HEK293T (cell line): Measurements from ENCODE around the gene GALNT5.

ENCODE experiments used
- ARNT ChIP-seq: fragments of 450-650 bp; IDR thresholded peaks from 2 replicates; pipeline ENCODE4 v1.6.1; 2017; ENCODE audit warnings: mild to moderate bottlenecking
- BHLHE40 ChIP-seq: fragments of 450-650 bp; IDR thresholded peaks from 2 replicates; pipeline ENCODE4 v1.6.1; 2016; ENCODE audit warnings: mild to moderate bottlenecking, moderate library complexity, borderline replicate concordance
- CTBP1 ChIP-seq: fragments of 450-650 bp; IDR thresholded peaks from 2 replicates; pipeline ENCODE4 v1.6.1; 2016; ENCODE audit warnings: borderline replicate concordance
- FOXA1 ChIP-seq: fragments of 450-650 bp; IDR thresholded peaks from 2 replicates; pipeline ENCODE4 v1.6.1; 2016; ENCODE audit warnings: mild to moderate bottlenecking
- FOXM1 ChIP-seq: fragments of 450-650 bp; IDR thresholded peaks from 2 replicates; pipeline ENCODE4 v1.6.1; 2017; ENCODE audit warnings: mild to moderate bottlenecking, borderline replicate concordance
- HDGF ChIP-seq: fragments of 450-650 bp; IDR thresholded peaks from 2 replicates; pipeline ENCODE4 v1.6.1; 2017; ENCODE audit warnings: antibody characterized with exemption, borderline replicate concordance
- L3MBTL2 ChIP-seq: fragments of 450-650 bp; conservative IDR thresholded peaks from 2 replicates; pipeline ENCODE4 v1.6.1; 2016; ENCODE audit warnings: mild to moderate bottlenecking
- NFRKB ChIP-seq: fragments of 450-650 bp; IDR thresholded peaks from 2 replicates; pipeline ENCODE4 v1.6.1; 2016; ENCODE audit warnings: mild to moderate bottlenecking, moderate library complexity
- PKNOX1 ChIP-seq: fragments of 450-650 bp; IDR thresholded peaks from 2 replicates; pipeline ENCODE4 v1.6.1; 2016
- SP1 ChIP-seq: fragments of 450-650 bp; IDR thresholded peaks from 2 replicates; pipeline ENCODE4 v1.6.1; 2017
- SUZ12 ChIP-seq: fragments of 450-650 bp; IDR thresholded peaks from 2 replicates; pipeline ENCODE4 v1.6.1; 2016; ENCODE audit warnings: mild to moderate bottlenecking
- TARDBP ChIP-seq: fragments of 450-650 bp; IDR thresholded peaks from 2 replicates; pipeline ENCODE4 v1.6.1; 2016
- ZNF384 ChIP-seq: fragments of 450-650 bp; IDR thresholded peaks from 2 replicates; pipeline ENCODE4 v1.6.1; 2016

- TF ChIP-seq PKNOX1: no peak
- no peak for TF ChIP-seq CTBP1
- no peak for TF ChIP-seq NFRKB
- TF ChIP-seq SUZ12: no peak
- no peak for TF ChIP-seq BHLHE40
- no peak for TF ChIP-seq HDGF
- TF ChIP-seq SP1: no peak
- TF ChIP-seq FOXA1: no peak
- no peak for TF ChIP-seq ZNF384
- no peak for TF ChIP-seq ARNT
- TF ChIP-seq FOXM1: no peak
- TF ChIP-seq TARDBP: no peak
- no peak for TF ChIP-seq L3MBTL2
Measured at GRCh38 chr2:157321466-157321865, 64.0 kb downstream of the GALNT5 start.
